SK-N-MC (cell line): Measurements from ENCODE around the gene RINL.

Experiments
- DNase-seq: peaks from one replicate; pipeline ENCODE4 v3.0.0-alpha.2; 2011; ENCODE audit warnings: low read depth, low spot score
- H3K27ac ChIP-seq: fragments of 200-600 bp; sonication (generic); 2 replicates; pipeline ENCODE4 v1.5.1; 2016; ENCODE audit warnings: mixed run types
- H3K36me3 ChIP-seq: fragments of 200-600 bp; sonication (generic); 2 replicates; pipeline ENCODE4 v1.6.1; 2017; ENCODE audit warnings: antibody characterized with exemption, low read length, mixed read lengths; ENCODE audit not compliant: insufficient read depth
- H3K4me3 ChIP-seq: fragments of 200-600 bp; sonication (generic); 2 replicates; pipeline ENCODE4 v1.5.1; 2016
- H3K9ac ChIP-seq: fragments of 200-600 bp; sonication (generic); 2 replicates; pipeline ENCODE4 v1.8.0; 2017; ENCODE audit warnings: mixed run types, mixed read lengths; ENCODE audit not compliant: insufficient read length
- H3K9me3 ChIP-seq: fragments of 200-600 bp; sonication (generic); 2 replicates; pipeline ENCODE4 v1.6.1; 2017; ENCODE audit warnings: low read depth, mild to moderate bottlenecking, antibody characterized with exemption, low read length, moderate library complexity, mixed read lengths
- EZH2 ChIP-seq: fragments of 200-600 bp; sonication (generic); IDR thresholded peaks from one replicate; pipeline ENCODE4 v1.6.1; 2017; ENCODE audit warnings: antibody characterized with exemption
- FOXP2 ChIP-seq: optimal IDR thresholded peaks from 2 replicates; pipeline ENCODE3; 2011; ENCODE audit warnings: mild to moderate bottlenecking, moderate library complexity; ENCODE audit not compliant: insufficient read depth; ENCODE audit errors: extremely low read length, control extremely low read depth
- POLR2AphosphoS5 ChIP-seq: IDR thresholded peaks from 2 replicates; pipeline ENCODE4 v1.6.1; 2012; ENCODE audit warnings: mild to moderate bottlenecking, low read depth, low read length, borderline replicate concordance

Gene RINL

DNA sequence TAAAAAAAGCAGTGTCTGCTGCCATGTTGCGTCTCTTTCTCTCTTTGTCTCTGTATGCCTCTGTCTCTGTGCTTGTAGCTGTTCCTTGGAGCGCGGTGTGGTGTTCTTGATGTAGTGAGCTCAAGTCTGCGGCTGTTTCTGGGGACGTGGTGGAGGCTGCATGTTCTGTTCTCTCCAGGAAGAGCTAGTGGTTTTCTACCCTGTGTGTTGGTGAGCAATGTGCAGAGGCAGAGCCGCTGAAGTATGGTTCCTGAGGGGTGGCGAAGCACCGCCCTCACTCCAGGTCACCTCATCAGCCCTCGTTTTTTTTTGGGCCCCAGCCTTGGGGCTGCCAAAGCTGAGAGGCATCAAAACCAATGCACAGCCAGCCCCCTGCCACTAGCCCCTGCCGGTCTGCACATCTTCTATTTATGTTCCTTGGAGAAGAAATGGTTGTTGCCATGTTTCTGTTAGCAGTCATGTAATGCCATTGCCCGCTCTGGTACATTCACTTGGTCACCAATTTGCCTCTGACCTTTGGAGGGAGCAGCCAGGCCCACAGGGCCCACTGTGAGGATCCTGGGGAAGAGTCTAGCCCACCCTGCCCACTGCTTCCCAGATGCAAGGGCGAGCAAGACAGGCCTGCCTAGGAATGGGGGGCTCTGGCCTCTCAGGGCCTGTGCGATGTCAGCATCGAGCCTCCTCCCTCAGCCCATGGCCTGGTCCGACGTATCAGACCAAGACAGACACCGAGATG is 35.5 kb downstream of the RINL start:
- H3K36me3 ChIP-seq: peaks cover 100% of the 10 kb centered on the region
- DNase-seq: no peak
- H3K9ac ChIP-seq: no peak overlapping the region
- H3K4me3 ChIP-seq: no peak overlapping the region
- H3K27ac ChIP-seq: no peak overlapping the region
- H3K9me3 ChIP-seq: no peaks in the 10 kb centered on the region
- TF ChIP-seq POLR2AphosphoS5: no peak
- no peak for TF ChIP-seq FOXP2
- TF ChIP-seq EZH2: no peak

- Histone ChIP-seq H3K9ac (no peak overlapping the region), H3K36me3 (peaks cover 100% of the 10 kb centered on the region), H3K4me3 (no peak overlapping the region), H3K9me3 (no peaks in the 10 kb centered on the region), H3K27ac (no peak overlapping the region)
- no peak for DNase-seq
- TF ChIP-seq FOXP2 (no peak), EZH2 (no peak), POLR2AphosphoS5 (no peak; the same call in 1 of the 2 replicates)
Observed at GRCh38 chr19:38841787-38842438, 36.2 kb downstream of the RINL start.

- Histone ChIP-seq H3K9me3 (no peaks in the 10 kb centered on the region), H3K9ac (no peak overlapping the region), H3K36me3 (peaks cover 99% of the 10 kb centered on the region), H3K27ac (no peak overlapping the region), H3K4me3 (no peak overlapping the region)
- DNase-seq: no peak
- TF ChIP-seq POLR2AphosphoS5 (no peak), FOXP2 (no peak), EZH2 (no peak)
Observed at GRCh38 chr19:38841180-38841766, 36.8 kb downstream of the RINL start.

GRCh38 chr19:38840583-38840968 is 37.5 kb downstream of the RINL start:
- Histone ChIP-seq H3K9ac (no peak overlapping the region), H3K27ac (no peak overlapping the region), H3K4me3 (no peak overlapping the region), H3K36me3 (peaks cover 99% of the 10 kb centered on the region), H3K9me3 (no peaks in the 10 kb centered on the region)
- DNase-seq: no peak
- TF ChIP-seq POLR2AphosphoS5: no peak; the same call in 1 of the 2 replicates
- TF ChIP-seq FOXP2: no peak
- no peak for TF ChIP-seq EZH2

- Histone ChIP-seq H3K9ac (no peak overlapping the region), H3K36me3 (peaks cover 98% of the 10 kb centered on the region), H3K9me3 (no peaks in the 10 kb centered on the region), H3K27ac (peak overlapping the region; percentile 70), H3K4me3 (no peak overlapping the region)
- no peak for DNase-seq
- TF ChIP-seq POLR2AphosphoS5 (no peak), FOXP2 (no peak), EZH2 (no peak)
Observed at GRCh38 chr19:38839816-38840582, 38.1 kb downstream of the RINL start.

DNA sequence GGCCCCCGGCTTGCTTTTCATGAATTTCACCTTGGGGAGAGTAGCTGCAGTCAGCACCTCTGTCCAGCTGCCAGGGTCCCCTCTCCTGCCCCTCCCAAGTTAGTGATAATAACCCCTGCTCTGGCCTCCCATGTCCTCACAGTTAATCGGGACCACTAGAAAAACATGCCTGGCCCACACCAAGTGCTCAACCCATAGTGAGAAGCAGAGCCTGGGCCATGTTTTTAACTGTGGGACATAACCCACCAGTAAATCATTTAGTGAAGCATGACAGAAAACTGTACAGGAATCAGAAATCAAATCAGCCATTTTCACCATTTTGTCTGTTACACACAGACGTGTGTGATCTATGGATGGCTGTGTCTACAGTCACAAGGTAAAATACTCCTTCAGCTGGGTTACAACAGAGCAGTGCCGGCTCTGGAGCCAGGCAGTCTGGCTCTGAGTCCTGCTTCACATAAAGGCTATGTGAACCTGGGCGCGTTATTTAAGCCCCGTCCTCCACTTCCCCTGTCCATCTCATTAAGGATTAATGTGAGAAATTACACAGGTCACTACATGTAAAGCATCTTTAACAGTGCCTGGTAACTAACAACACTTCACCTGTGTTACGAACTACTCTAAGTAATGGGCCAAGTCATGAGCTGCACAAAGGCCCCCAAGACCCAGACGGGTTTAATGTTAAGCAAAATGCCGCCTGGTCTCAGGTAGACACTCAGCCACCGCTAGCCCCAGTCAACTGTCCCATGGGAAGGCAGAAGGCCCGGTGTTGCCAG is 38.9 kb downstream of the RINL start:
- Histone ChIP-seq H3K36me3 (peaks cover 90% of the 10 kb centered on the region), H3K9me3 (no peaks in the 10 kb centered on the region), H3K9ac (no peak overlapping the region), H3K27ac (peak overlapping the region; percentile 70), H3K4me3 (no peak overlapping the region)
- DNase-seq: no peak
- TF ChIP-seq POLR2AphosphoS5: no peak
- no peak for TF ChIP-seq EZH2
- TF ChIP-seq FOXP2: no peak

DNA sequence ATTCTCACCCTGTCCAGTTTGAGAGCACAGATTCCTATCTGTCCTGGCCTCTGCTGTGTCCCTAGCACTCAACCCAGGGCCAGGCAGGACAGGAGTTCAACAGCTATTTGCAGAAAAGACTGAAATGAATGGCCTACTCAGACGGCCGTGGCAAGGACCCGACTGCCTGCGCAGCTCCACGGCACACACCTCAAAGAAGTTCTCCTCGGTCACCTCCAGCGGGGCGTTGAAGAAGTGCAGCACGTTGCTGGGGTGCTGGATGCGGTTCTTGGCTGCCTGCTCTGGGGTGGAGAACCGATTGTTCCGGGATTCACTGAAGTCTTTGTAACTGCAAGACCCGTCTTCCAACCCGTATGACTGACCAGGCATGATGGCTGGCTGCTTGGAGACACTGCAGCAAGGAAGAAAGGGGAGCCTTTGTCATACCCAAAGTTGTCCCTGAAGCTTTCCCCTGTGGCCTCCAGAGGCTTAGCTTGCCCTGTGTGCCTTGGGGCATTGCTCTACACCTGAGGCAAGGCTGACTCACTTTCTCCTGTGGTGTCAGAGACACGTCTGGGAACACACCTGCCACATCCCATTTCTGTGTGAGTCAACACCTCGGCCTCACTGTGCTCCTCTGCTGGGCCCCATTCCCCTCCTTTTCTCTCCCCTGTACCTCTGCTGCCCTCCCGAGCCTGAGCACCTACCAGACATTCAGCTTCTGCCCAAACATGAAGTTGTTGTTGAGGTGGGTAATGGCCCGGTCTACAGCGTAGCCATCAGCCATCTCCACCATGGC is 39.7 kb downstream of the RINL start:
- no peak for DNase-seq
- no peak overlapping the region for H3K4me3 ChIP-seq
- H3K27ac ChIP-seq: peak overlapping the region; percentile 70
- no peak overlapping the region for H3K9ac ChIP-seq
- H3K9me3 ChIP-seq: no peaks in the 10 kb centered on the region
- H3K36me3 ChIP-seq: peaks cover 82% of the 10 kb centered on the region
- TF ChIP-seq POLR2AphosphoS5 (peak; percentile 10; the same call in 1 of the 2 replicates), EZH2 (no peak)
